Keratinocyte (primary cell): ENCODE measurements around the gene DYNLT2. TPM values are rescaled to one million over a fixed set of nuclear protein-coding genes. Genes with fewer than 3 reads are reported as not detected.

ENCODE experiments used
- DNase-seq: peaks from one replicate; pipeline ENCODE4 v3.0.0-alpha.2; 2011; ENCODE audit warnings: low read depth, missing footprints, low spot score
- FAIRE-seq: peaks from 2 replicates; lab custom pipeline; 2011; peaks lifted over from hg19 to GRCh38; lab: Jason Lieb, UNC
- H2AFZ ChIP-seq: 2 replicates; pipeline ENCODE4 v1.6.0; 2012; ENCODE audit warnings: low read length, control low read depth, inconsistent platforms; ENCODE audit not compliant: control insufficient read depth
- H3K27ac ChIP-seq: 2 replicates; pipeline ENCODE4 v1.5.1; 2011; ENCODE audit warnings: low read length; ENCODE audit not compliant: control insufficient read depth, insufficient read depth
- H3K27me3 ChIP-seq: 3 replicates; pipeline ENCODE4 v1.6.0; 2011; ENCODE audit warnings: low read length; ENCODE audit not compliant: control insufficient read depth, insufficient read depth; ENCODE audit errors: extremely low read depth
- H3K36me3 ChIP-seq, 2 experiments: 2 replicates in 1 of 2; 3 replicates in 1 of 2; pipeline ENCODE4 v1.5.1; 2011; ENCODE audit warnings: low read length in 2 of 2, mild to moderate bottlenecking in 1 of 2; ENCODE audit not compliant: control insufficient read depth in 2 of 2, insufficient read depth in 2 of 2; ENCODE audit errors: extremely low read depth in 1 of 2
- H3K4me1 ChIP-seq: 3 replicates; pipeline ENCODE4 v1.5.1; 2011; ENCODE audit warnings: low read length; ENCODE audit not compliant: control insufficient read depth, insufficient read depth; ENCODE audit errors: extremely low read depth
- H3K4me2 ChIP-seq: 3 replicates; pipeline ENCODE4 v1.6.0; 2011; ENCODE audit warnings: low read depth, low read length; ENCODE audit not compliant: control insufficient read depth, insufficient read depth; ENCODE audit errors: extremely low read depth
- H3K4me3 ChIP-seq, 3 experiments: fragments of 200-600 bp in 1 of 3; sonication (generic) in 1 of 3; 2 replicates in 2 of 3; 3 replicates in 1 of 3; pipeline ENCODE4 v1.5.1; 2011 to 2016; ENCODE audit warnings: low read length in 3 of 3, mild to moderate bottlenecking in 3 of 3, control low read depth in 2 of 3, inconsistent platforms in 1 of 3, low read depth in 1 of 3, mixed read lengths in 1 of 3, mixed run types in 1 of 3, moderate library complexity in 1 of 3; ENCODE audit not compliant: control insufficient read depth in 2 of 3, insufficient read depth in 2 of 3; ENCODE audit errors: extremely low read depth in 1 of 3
- H3K79me2 ChIP-seq: 2 replicates; pipeline ENCODE4 v1.6.0; 2012; ENCODE audit warnings: low read length; ENCODE audit not compliant: control insufficient read depth, insufficient read depth
- H3K9ac ChIP-seq: 3 replicates; pipeline ENCODE4 v1.6.0; 2011; ENCODE audit warnings: low read length; ENCODE audit not compliant: control insufficient read depth, insufficient read depth; ENCODE audit errors: extremely low read depth
- H3K9me1 ChIP-seq: 3 replicates; pipeline ENCODE4 v1.6.0; 2011; ENCODE audit warnings: low read length; ENCODE audit not compliant: control insufficient read depth, insufficient read depth; ENCODE audit errors: extremely low read depth
- H3K9me3 ChIP-seq: 2 replicates; pipeline ENCODE4 v1.5.1; 2012; ENCODE audit warnings: low read depth, low read length; ENCODE audit not compliant: control insufficient read depth
- H4K20me1 ChIP-seq: 3 replicates; pipeline ENCODE4 v1.6.0; 2011; ENCODE audit warnings: low read length; ENCODE audit not compliant: control insufficient read depth, insufficient read depth; ENCODE audit errors: extremely low read depth
- EZH2 ChIP-seq: IDR thresholded peaks from one replicate; pipeline ENCODE4 v1.6.1; 2012; ENCODE audit warnings: inconsistent platforms, mild to moderate bottlenecking, low read length, moderate library complexity
- dilution Hi-C: fragments of 300-500 bp; cut with MboI; formaldehyde crosslinking; loops from one replicate; pipeline ENCODE4 v1.7.0; 2020; ENCODE audit warnings: low sequenced_read_pairs; ENCODE audit not compliant: extremely low pct_ligation_motif_present
- polyA plus RNA-seq, 5 experiments: library from polyadenylated mRNA; depleted of rRNA in 3 of 5; stranded (reverse) in 3 of 5; stranded (forward) in 1 of 5; unstranded in 1 of 5; fragments of >200 nt; gene quantifications; 1 replicate in 1 of 5; 2 replicates in 3 of 5; 3 replicates in 1 of 5; pipeline versions ENCODE4 v1.2.1 to v1.2.3, GENCODE V29; 2011 to 2012; ENCODE audit warnings: missing spikeins in 2 of 5, low read depth in 1 of 5, low replicate concordance in 1 of 5
- TF ChIP-seq, protein P1 (sequence below), 3 experiments: IDR thresholded peaks in 1 of 3; conservative IDR thresholded peaks in 1 of 3; optimal IDR thresholded peaks in 1 of 3; 2 replicates in 2 of 3; 3 replicates in 1 of 3; pipeline versions ENCODE3 to v1.5.1; 2011; ENCODE audit warnings: low read length in 3 of 3, mild to moderate bottlenecking in 3 of 3, moderate library complexity in 2 of 3, control low read depth in 1 of 3, inconsistent platforms in 1 of 3; ENCODE audit not compliant: insufficient read depth in 2 of 3; ENCODE audit errors: extremely low read depth in 1 of 3

The DYNLT2 gene
- polyA plus RNA-seq, 1 donor (not counting 4 experiments of a cell fraction or from before 2014, with no cell fraction given) = 0.58 TPM

DNA sequence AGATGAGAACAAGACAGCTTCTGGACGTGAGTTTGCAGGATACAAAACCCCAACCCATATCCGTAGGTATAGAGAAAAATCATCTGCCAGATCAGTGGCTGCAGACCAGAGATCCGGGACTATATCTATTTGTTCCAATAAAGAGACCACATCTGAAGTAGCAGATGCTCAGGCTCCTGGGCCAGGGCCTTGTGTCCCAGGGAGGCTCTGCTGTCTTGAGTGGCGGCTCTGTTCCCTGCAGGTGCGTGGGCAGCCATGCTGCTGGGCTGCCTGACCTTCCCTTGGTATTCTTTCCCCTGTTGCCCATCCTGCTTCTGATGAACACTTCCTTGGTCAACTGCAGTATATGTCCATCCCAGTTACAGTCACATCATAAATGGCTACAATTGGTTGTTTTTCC lies 35.0 kb upstream of the DYNLT2 start:
- Histone ChIP-seq H3K9ac (no peak overlapping the region), H3K27ac (no peak overlapping the region), H3K4me2 (no peak overlapping the region), H3K9me1 (no peaks in the 10 kb centered on the region), H3K79me2 (no peaks in the 10 kb centered on the region), H3K4me3 (no peak overlapping the region), H3K4me1 (peaks cover 13% of the 10 kb centered on the region), H3K36me3 (peaks cover 0 to 6% of the 10 kb centered on the region in 2 experiments), H4K20me1 (no peaks in the 10 kb centered on the region), H2AFZ (no peak overlapping the region), H3K9me3 (no peaks in the 10 kb centered on the region), H3K27me3 (no peaks in the 10 kb centered on the region)
- no peak for DNase-seq
- FAIRE-seq = no peak
- TF ChIP-seq EZH2 = no peak
- TF ChIP-seq, protein P1, sequence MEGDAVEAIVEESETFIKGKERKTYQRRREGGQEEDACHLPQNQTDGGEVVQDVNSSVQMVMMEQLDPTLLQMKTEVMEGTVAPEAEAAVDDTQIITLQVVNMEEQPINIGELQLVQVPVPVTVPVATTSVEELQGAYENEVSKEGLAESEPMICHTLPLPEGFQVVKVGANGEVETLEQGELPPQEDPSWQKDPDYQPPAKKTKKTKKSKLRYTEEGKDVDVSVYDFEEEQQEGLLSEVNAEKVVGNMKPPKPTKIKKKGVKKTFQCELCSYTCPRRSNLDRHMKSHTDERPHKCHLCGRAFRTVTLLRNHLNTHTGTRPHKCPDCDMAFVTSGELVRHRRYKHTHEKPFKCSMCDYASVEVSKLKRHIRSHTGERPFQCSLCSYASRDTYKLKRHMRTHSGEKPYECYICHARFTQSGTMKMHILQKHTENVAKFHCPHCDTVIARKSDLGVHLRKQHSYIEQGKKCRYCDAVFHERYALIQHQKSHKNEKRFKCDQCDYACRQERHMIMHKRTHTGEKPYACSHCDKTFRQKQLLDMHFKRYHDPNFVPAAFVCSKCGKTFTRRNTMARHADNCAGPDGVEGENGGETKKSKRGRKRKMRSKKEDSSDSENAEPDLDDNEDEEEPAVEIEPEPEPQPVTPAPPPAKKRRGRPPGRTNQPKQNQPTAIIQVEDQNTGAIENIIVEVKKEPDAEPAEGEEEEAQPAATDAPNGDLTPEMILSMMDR (optimal IDR thresholded peaks at IDR 0.05 in 1 of 3, IDR thresholded peaks at IDR 0.05 in 1 of 3, conservative IDR thresholded peaks at IDR 0.05 in 1 of 3; ENCODE audit: extremely low read depth in 1 of 3, insufficient read depth in 2 of 3, low read length in 3 of 3) = no peak
- dilution Hi-C loops = no loop called here

- DNase-seq (no peak), FAIRE-seq (no peak)
- Histone ChIP-seq H3K4me3 (no peak overlapping the region), H3K4me2 (no peak overlapping the region), H3K79me2 (no peaks in the 10 kb centered on the region), H3K27me3 (no peaks in the 10 kb centered on the region), H2AFZ (no peak overlapping the region), H3K4me1 (peaks cover 10% of the 10 kb centered on the region), H3K9me3 (no peaks in the 10 kb centered on the region), H3K9ac (no peak overlapping the region), H3K9me1 (no peaks in the 10 kb centered on the region), H4K20me1 (no peaks in the 10 kb centered on the region), H3K36me3 (peaks cover 0 to 6% of the 10 kb centered on the region in 2 experiments), H3K27ac (no peak overlapping the region)
- no peak for TF ChIP-seq EZH2
- TF ChIP-seq, protein P1 (optimal IDR thresholded peaks at IDR 0.05 in 1 of 3, IDR thresholded peaks at IDR 0.05 in 1 of 3, conservative IDR thresholded peaks at IDR 0.05 in 1 of 3; ENCODE audit: extremely low read depth in 1 of 3, insufficient read depth in 2 of 3, low read length in 3 of 3) = no peak
- dilution Hi-C loops = no loop called here
Measured at GRCh38 chr6:169785566-169785965, 34.2 kb upstream of the DYNLT2 start.
